ENCODE results near the gene SCLT1. TPM values are rescaled to one million over a fixed set of nuclear protein-coding genes. Genes with fewer than 3 reads are reported as not detected.

SCLT1 gene
- total and polyA plus RNA-seq, 2 of the 8 experiments (the other 6 are each of a cell fraction or from before 2014, with no cell fraction given): 4.8 to 13.1 TPM

GRCh38 chr4:128880662-128881061, 212.7 kb downstream of the SCLT1 start:
- H2BK20ac ChIP-seq (ENCODE audit: low read length): no peak overlapping the region
- no peak overlapping the region for H3K4ac ChIP-seq (replicated peaks; ENCODE audit: insufficient read length, low read depth, low read length)
- no peak overlapping the region for H3K4me3 ChIP-seq (ENCODE audit: extremely low read depth in 1 of 4, insufficient read depth in 2 of 4, low read depth in 3 of 4, low read length in 4 of 4)
- no peak overlapping the region for H3K18ac ChIP-seq (ENCODE audit: extremely low read depth, low read length)
- no peak overlapping the region for H2AFZ ChIP-seq (ENCODE audit: low read length)
- no peak overlapping the region for H2BK120ac ChIP-seq (replicated peaks; ENCODE audit: low read depth, low read length)
- H4K91ac ChIP-seq (replicated peaks; ENCODE audit: insufficient read length, low read length): no peak overlapping the region
- ChIA-PET CTCF (ENCODE audit: partially characterized antibody) (no interaction called here), POLR2A (ENCODE audit: partially characterized antibody) (interaction anchor here (0.7 to 1.8 kb wide), 2 partner anchors 13 to 14 kb away, joined by 3 to 4 read pairs; no protein-coding TSS in a partner anchor)
- H3K27me3 ChIP-seq (replicated peaks in 1 of 4; ENCODE audit: control insufficient read depth in 3 of 4, extremely low read depth in 1 of 4, insufficient read depth in 3 of 4, low read length in 3 of 4): no peaks in the 10 kb centered on the region
- no peaks in the 10 kb centered on the region for H3K36me3 ChIP-seq (ENCODE audit: control insufficient read depth in 2 of 4, insufficient read depth in 4 of 4, low read length in 3 of 4)
- FAIRE-seq: no peak
- H3K79me1 ChIP-seq (ENCODE audit: low read depth, low read length): no peaks in the 10 kb centered on the region
- no peaks in the 10 kb centered on the region for H3K4me1 ChIP-seq (replicated peaks in 1 of 4; ENCODE audit: control insufficient read depth in 3 of 4, insufficient read depth in 4 of 4, low read length in 3 of 4)
- H4K8ac ChIP-seq (ENCODE audit: extremely low read depth, insufficient read depth, low read length): no peak overlapping the region
- H4K20me1 ChIP-seq (replicated peaks in 1 of 2; ENCODE audit: control insufficient read depth in 1 of 2, insufficient read depth in 2 of 2, low read length in 2 of 2): no peaks in the 10 kb centered on the region
- no peak overlapping the region for H3K14ac ChIP-seq (ENCODE audit: insufficient read length)
- H3K9me3 ChIP-seq (ENCODE audit: insufficient read depth in 2 of 2, low read depth in 1 of 2, low read length in 1 of 2): no peaks in the 10 kb centered on the region
- H3K9ac ChIP-seq (replicated peaks in 1 of 4; ENCODE audit: extremely low read depth in 1 of 4, low read depth in 3 of 4, low read length in 3 of 4): no peak overlapping the region
- no peak overlapping the region for H2AK5ac ChIP-seq (ENCODE audit: low read depth, low read length)
- H3K79me2 ChIP-seq (ENCODE audit: control insufficient read depth in 1 of 2, insufficient read depth in 2 of 2, low read length in 2 of 2): no peaks in the 10 kb centered on the region
- no peaks in the 10 kb centered on the region for H3K23me2 ChIP-seq (ENCODE audit: low read depth, low read length)
- WGBS, 2 experiments (ENCODE audit: extremely low coverage in 1 of 2, insufficient coverage in 1 of 2, insufficient read length in 1 of 2, insufficient replicate concordance in 2 of 2, low coverage in 1 of 2, low lambda C conversion rate in 2 of 2, missing lambda C conversion rate in 1 of 2): 84% methylated on average over 4 of the region's 4 CpGs; no CpG with 5 or more reads in 1 of the 2 experiments
- no peak overlapping the region for H2BK12ac ChIP-seq (ENCODE audit: low read depth, low read length)
- H2BK15ac ChIP-seq (ENCODE audit: low read length): no peak overlapping the region
- H2BK5ac ChIP-seq (ENCODE audit: low read depth, low read length): no peak overlapping the region
- no peak overlapping the region for H4K5ac ChIP-seq (ENCODE audit: insufficient read length, low read depth, low read length)
- no peak overlapping the region for H3K23ac ChIP-seq (ENCODE audit: insufficient read length)
- TF ChIP-seq SP4 (IDR thresholded peaks at IDR 0.05; ENCODE audit: low read length) (no peak), ASH2L (IDR thresholded peaks at IDR 0.05; ENCODE audit: low read length) (no peak), JUND (IDR thresholded peaks at IDR 0.05; ENCODE audit: low read length) (no peak), CTCF (IDR thresholded peaks at IDR 0.05; ENCODE audit: control extremely low read depth in 1 of 3, insufficient read depth in 1 of 3, low read depth in 1 of 3, low read length in 3 of 3) (no peak), SP2 (IDR thresholded peaks at IDR 0.05; ENCODE audit: low read length) (no peak), CBX5 (IDR thresholded peaks at IDR 0.05; ENCODE audit: low read depth, low read length) (no peak), SUZ12 (IDR thresholded peaks at IDR 0.05; ENCODE audit: low read length) (no peak), ATF2 (IDR thresholded peaks at IDR 0.05; ENCODE audit: low read length) (no peak), CEBPB (IDR thresholded peaks at IDR 0.05; ENCODE audit: low read depth, low read length) (peak; percentile 89)
- no peak overlapping the region for H3K27ac ChIP-seq (ENCODE audit: low read depth, low read length)
- no peak for DNase-seq (ENCODE audit: low read depth in 1 of 2, low spot score in 2 of 2)
- no peak overlapping the region for H3K56ac ChIP-seq (replicated peaks; ENCODE audit: insufficient read length, low read depth, low read length)
- no peak overlapping the region for H3K4me2 ChIP-seq (ENCODE audit: insufficient read depth in 1 of 2, low read depth in 2 of 2, low read length in 2 of 2)

All from H1 (cell line).